ENCODE data around the gene FOXP1. TPM values are rescaled to one million over a fixed set of nuclear protein-coding genes. Genes with fewer than 3 reads are reported as not detected.

The FOXP1 gene
- total and polyA plus RNA-seq, 2 of the 8 experiments (the other 6 are each of a cell fraction or from before 2014, with no cell fraction given), result 13.9 to 25.4 TPM

GRCh38 chr3:71407823-71408222 lies 175.7 kb downstream of the FOXP1 start:
- no peak overlapping the region for H4K91ac ChIP-seq (replicated peaks; ENCODE audit: insufficient read length, low read length)
- no peak overlapping the region for H3K18ac ChIP-seq (ENCODE audit: extremely low read depth, low read length)
- H3K4ac ChIP-seq (replicated peaks; ENCODE audit: insufficient read length, low read depth, low read length), result no peak overlapping the region
- peak overlapping the region; percentile 32; the same call in 1 of the 2 replicates for H2BK12ac ChIP-seq (ENCODE audit: low read depth, low read length)
- no peak overlapping the region for H3K4me3 ChIP-seq (ENCODE audit: extremely low read depth in 1 of 4, insufficient read depth in 2 of 4, low read depth in 3 of 4, low read length in 4 of 4)
- no peak for FAIRE-seq
- H4K5ac ChIP-seq (ENCODE audit: insufficient read length, low read depth, low read length), result no peak overlapping the region
- H3K9me3 ChIP-seq (ENCODE audit: insufficient read depth in 2 of 2, low read depth in 1 of 2, low read length in 1 of 2), result no peaks in the 10 kb centered on the region
- H3K4me1 ChIP-seq (replicated peaks in 1 of 4; ENCODE audit: control insufficient read depth in 3 of 4, insufficient read depth in 4 of 4, low read length in 3 of 4), result peaks cover 0 to 4% (median under 1%) of the 10 kb centered on the region in 4 experiments; a peak in 2 of 7 replicates
- no peaks in the 10 kb centered on the region; the same call in 1 of the 2 replicates for H3K23me2 ChIP-seq (ENCODE audit: low read depth, low read length)
- no peak for TF ChIP-seq BACH1 (IDR thresholded peaks at IDR 0.05; ENCODE audit: low read length)
- no peak for TF ChIP-seq FOSL1 (IDR thresholded peaks at IDR 0.05; ENCODE audit: insufficient read depth, low read depth, low read length)
- no peak for TF ChIP-seq NANOG (IDR thresholded peaks at IDR 0.05; ENCODE audit: insufficient read depth, low read depth, low read length, poor library complexity, severe bottlenecking)
- TF ChIP-seq HDAC2 (IDR thresholded peaks at IDR 0.05; ENCODE audit: borderline replicate concordance in 1 of 2, low read depth in 2 of 2, low read length in 2 of 2), result no peak
- TF ChIP-seq SP4 (IDR thresholded peaks at IDR 0.05; ENCODE audit: low read length), result no peak
- no peak for TF ChIP-seq KDM5A (IDR thresholded peaks at IDR 0.05; ENCODE audit: low read length)
- TF ChIP-seq CTBP2 (IDR thresholded peaks at IDR 0.05; ENCODE audit: borderline replicate concordance, insufficient read depth, insufficient read length, low read length), result no peak
- no peak for TF ChIP-seq SUZ12 (IDR thresholded peaks at IDR 0.05; ENCODE audit: low read length)
- no peaks in the 10 kb centered on the region for H3K79me1 ChIP-seq (ENCODE audit: low read depth, low read length)
- 61% methylated on average over 10 of the region's 10 CpGs; no CpG with 5 or more reads in 1 of the 2 experiments for WGBS, 2 experiments (ENCODE audit: extremely low coverage in 1 of 2, insufficient coverage in 1 of 2, insufficient read length in 1 of 2, insufficient replicate concordance in 2 of 2, low coverage in 1 of 2, low lambda C conversion rate in 2 of 2, missing lambda C conversion rate in 1 of 2)
- H4K8ac ChIP-seq (ENCODE audit: extremely low read depth, insufficient read depth, low read length), result no peak overlapping the region
- H4K20me1 ChIP-seq (replicated peaks in 1 of 2; ENCODE audit: control insufficient read depth in 1 of 2, insufficient read depth in 2 of 2, low read length in 2 of 2), result no peaks in the 10 kb centered on the region
- H3K14ac ChIP-seq (ENCODE audit: insufficient read length), result no peak overlapping the region
- no peaks in the 10 kb centered on the region for H3K36me3 ChIP-seq (ENCODE audit: control insufficient read depth in 2 of 4, insufficient read depth in 4 of 4, low read length in 3 of 4)
- H3K27me3 ChIP-seq (replicated peaks in 1 of 4; ENCODE audit: control insufficient read depth in 3 of 4, extremely low read depth in 1 of 4, insufficient read depth in 3 of 4, low read length in 3 of 4), result no peaks in the 10 kb centered on the region
- H2BK20ac ChIP-seq (ENCODE audit: low read length), result no peak overlapping the region
- no peak overlapping the region for H3K56ac ChIP-seq (replicated peaks; ENCODE audit: insufficient read length, low read depth, low read length)
- ChIA-PET CTCF (ENCODE audit: partially characterized antibody) (no interaction called here), POLR2A (ENCODE audit: partially characterized antibody) (no interaction called here)
- H2BK15ac ChIP-seq (ENCODE audit: low read length), result no peak overlapping the region
- H3K9ac ChIP-seq (replicated peaks in 1 of 4; ENCODE audit: extremely low read depth in 1 of 4, low read depth in 3 of 4, low read length in 3 of 4), result no peak overlapping the region
- no peak for DNase-seq (ENCODE audit: low read depth in 1 of 2, low spot score in 2 of 2)
- H2BK120ac ChIP-seq (replicated peaks; ENCODE audit: low read depth, low read length), result no peak overlapping the region
- H2AFZ ChIP-seq (ENCODE audit: low read length), result no peak overlapping the region
- H3K79me2 ChIP-seq (ENCODE audit: control insufficient read depth in 1 of 2, insufficient read depth in 2 of 2, low read length in 2 of 2), result no peaks in the 10 kb centered on the region
- no peak overlapping the region for H3K23ac ChIP-seq (ENCODE audit: insufficient read length)
- H3K27ac ChIP-seq (ENCODE audit: low read depth, low read length), result no peak overlapping the region
- no peak overlapping the region for H2AK5ac ChIP-seq (ENCODE audit: low read depth, low read length)
- H2BK5ac ChIP-seq (ENCODE audit: low read depth, low read length), result no peak overlapping the region
- H3K4me2 ChIP-seq (ENCODE audit: insufficient read depth in 1 of 2, low read depth in 2 of 2, low read length in 2 of 2), result no peak overlapping the region; a peak in 1 of 4 replicates

Data from H1 (cell line).